Heart left ventricle (tissue), 11 donors: Measurements from ENCODE around the gene BRMS1. TPM values are rescaled to one million over a fixed set of nuclear protein-coding genes. Genes with fewer than 3 reads are reported as not detected.

ENCODE experiments used
- polyA plus RNA-seq, 2 donors: library from polyadenylated mRNA; stranded (reverse); fragments of 200-250 nt; gene quantifications; one replicate each; pipeline ENCODE4 v1.2.3, GENCODE V29; 2013
- total RNA-seq, 9 donors: library from RNA; depleted of rRNA in 2 of 9; stranded (reverse); fragments of >200 nt in 2 of 9; fragmentation: NEBNext Ultra II Directional in 3 of 9; extraction: Animal tissue kit (Norgen Biotek cat#: 25700) in 3 of 9; gene quantifications; one replicate each; pipeline versions ENCODE4 v1.1.0 to v1.2.4, GENCODE V29; 2016 to 2023
- donor health status: ischemic (EF 13 %, LVEDD 7.1; RV severe dilation, severe dysfunction).
- donor health status: healthy with polysubstance abuse.
- donor health status: DM: no; HTN: yes; CAD: no.
- donor health status: DM: no; HTN: no; CAD: no.
- donor health status: ischemic (EF 25% LVEDD 5.7; RV mildly dilated, moderate dysfunction).
- donor health status: healthy.
- donor health status: DM: yes; HTN: yes; CAD: no.
- donor health status: PGD.
- donor health status: nonischemic (EF 23%, LVEDD 6.1; RV moderate dilation, normal function).

The BRMS1 gene
- total and polyA plus RNA-seq, 11 donors = 9.7 to 77.4 (median 22.7) TPM

Other genes with a start within 250 kb of the BRMS1 start
- 10 to 100 TPM; 24.7 to 78.5 (median 34.0) TPM for gene KLC2, start 87.4 kb downstream of the BRMS1 start, total RNA-seq
- 10 to 100 TPM; 49.9 to 65.8 TPM for gene KLC2, start 87.4 kb downstream of the BRMS1 start, polyA plus RNA-seq
- gene RAB1B, start 76.5 kb downstream of the BRMS1 start, total RNA-seq = 100 to 1,000 TPM; 111 to 149 (median 128) TPM
- gene RAB1B, start 76.5 kb downstream of the BRMS1 start, polyA plus RNA-seq = 100 to 1,000 TPM; 161 to 178 TPM
- under 1 TPM in 2 of 9 donors, not detected in 7; 0.25 to 0.40 TPM for gene CNIH2, start 66.9 kb downstream of the BRMS1 start, total RNA-seq
- gene CNIH2, start 66.9 kb downstream of the BRMS1 start, polyA plus RNA-seq = under 1 TPM in 1 of 2 donors, not detected in 1; 0.08 TPM
- 10 to 100 TPM; 41.6 to 93.0 (median 65.3) TPM for gene YIF1A, start 56.0 kb downstream of the BRMS1 start, total RNA-seq
- gene YIF1A, start 56.0 kb downstream of the BRMS1 start, polyA plus RNA-seq = 100 to 1,000 TPM in 1 of 2 donors, 10 to 100 TPM in 1; 49.9 to 136 TPM
- 1 to 10 TPM in 1 of 9 donors, under 1 TPM in 3, not detected in 5; 0.09 to 7.9 (median 0.18) TPM for gene TMEM151A, start 53.2 kb downstream of the BRMS1 start, total RNA-seq
- under 1 TPM; 0.08 TPM for gene TMEM151A, start 53.2 kb downstream of the BRMS1 start, polyA plus RNA-seq
- 10 to 100 TPM in 5 of 9 donors, 1 to 10 TPM in 4; 6.5 to 33.1 (median 11.8) TPM for gene CD248, start 28.1 kb downstream of the BRMS1 start, total RNA-seq
- 10 to 100 TPM in 1 of 2 donors, 1 to 10 TPM in 1; 6.0 to 19.9 TPM for gene CD248, start 28.1 kb downstream of the BRMS1 start, polyA plus RNA-seq
- 1 to 10 TPM in 8 of 9 donors, under 1 TPM in 1; 0.99 to 5.2 (median 1.5) TPM for gene RIN1, start 8.7 kb downstream of the BRMS1 start, total RNA-seq
- 1 to 10 TPM; 1.3 to 2.9 TPM for gene RIN1, start 8.7 kb downstream of the BRMS1 start, polyA plus RNA-seq
- gene B4GAT1, start 2.5 kb upstream of the BRMS1 start, total RNA-seq = 100 to 1,000 TPM in 1 of 9 donors, 10 to 100 TPM in 8; 37.3 to 109 (median 52.3) TPM
- gene B4GAT1, start 2.5 kb upstream of the BRMS1 start, polyA plus RNA-seq = 10 to 100 TPM; 37.2 to 54.0 TPM
- 10 to 100 TPM in 6 of 9 donors, 1 to 10 TPM in 3; 6.8 to 30.9 (median 13.1) TPM for gene SLC29A2, start 26.7 kb upstream of the BRMS1 start, total RNA-seq
- gene SLC29A2, start 26.7 kb upstream of the BRMS1 start, polyA plus RNA-seq = 10 to 100 TPM; 18.2 to 29.7 TPM
- gene NPAS4, start 75.9 kb upstream of the BRMS1 start, total RNA-seq = under 1 TPM in 1 of 9 donors, not detected in 8; 0.75 TPM
- under 1 TPM in 1 of 2 donors, not detected in 1; 0.04 TPM for gene NPAS4, start 75.9 kb upstream of the BRMS1 start, polyA plus RNA-seq
- 10 to 100 TPM; 38.9 to 56.9 (median 47.4) TPM for gene MRPL11, start 93.7 kb upstream of the BRMS1 start, total RNA-seq
- gene MRPL11, start 93.7 kb upstream of the BRMS1 start, polyA plus RNA-seq = 10 to 100 TPM; 48.9 to 62.8 TPM
- gene PELI3, start 121.8 kb upstream of the BRMS1 start, total RNA-seq = 10 to 100 TPM in 3 of 9 donors, 1 to 10 TPM in 6; 7.2 to 26.2 (median 8.0) TPM
- gene PELI3, start 121.8 kb upstream of the BRMS1 start, polyA plus RNA-seq = 1 to 10 TPM; 5.8 to 9.2 TPM
- 10 to 100 TPM in 6 of 9 donors, 1 to 10 TPM in 3; 6.2 to 43.1 (median 14.9) TPM for gene DPP3, start 135.3 kb upstream of the BRMS1 start, total RNA-seq
- gene DPP3, start 135.3 kb upstream of the BRMS1 start, polyA plus RNA-seq = 10 to 100 TPM in 1 of 2 donors, 1 to 10 TPM in 1; 6.4 to 35.5 TPM
- 10 to 100 TPM; 15.8 to 51.8 (median 18.7) TPM for gene BBS1, start 165.5 kb upstream of the BRMS1 start, total RNA-seq
- 10 to 100 TPM; 11.0 to 11.9 TPM for gene BBS1, start 165.5 kb upstream of the BRMS1 start, polyA plus RNA-seq
- gene ZDHHC24, start 200.9 kb upstream of the BRMS1 start, total RNA-seq = 10 to 100 TPM in 2 of 9 donors, 1 to 10 TPM in 7; 5.3 to 13.2 (median 6.7) TPM
- 1 to 10 TPM; 5.1 to 6.5 TPM for gene ZDHHC24, start 200.9 kb upstream of the BRMS1 start, polyA plus RNA-seq
- gene ACTN3, start 201.8 kb upstream of the BRMS1 start, total RNA-seq = not detected
- under 1 TPM; 0.01 to 0.04 TPM for gene ACTN3, start 201.8 kb upstream of the BRMS1 start, polyA plus RNA-seq
- 10 to 100 TPM; 34.6 to 76.4 (median 52.8) TPM for gene CTSF, start 223.5 kb upstream of the BRMS1 start, total RNA-seq
- 10 to 100 TPM; 17.7 to 23.3 TPM for gene CTSF, start 223.5 kb upstream of the BRMS1 start, polyA plus RNA-seq
- gene CCDC87, start 248.0 kb upstream of the BRMS1 start, total RNA-seq = under 1 TPM; 0.14 to 0.63 (median 0.36) TPM
- gene CCDC87, start 248.0 kb upstream of the BRMS1 start, polyA plus RNA-seq = under 1 TPM; 0.15 to 0.18 TPM
- gene CCS, start 248.1 kb upstream of the BRMS1 start, total RNA-seq = 10 to 100 TPM; 13.9 to 26.7 (median 19.1) TPM
- 10 to 100 TPM; 20.2 to 41.1 TPM for gene CCS, start 248.1 kb upstream of the BRMS1 start, polyA plus RNA-seq